Fibroblast of mammary gland (primary cell): ENCODE measurements around the gene NRXN3.

Experiments
- DNase-seq: peaks from one replicate; pipeline ENCODE4 v3.0.0-alpha.2; 2010; ENCODE audit warnings: low read depth
- H3K4me3 ChIP-seq: 2 replicates; pipeline ENCODE4 v1.5.1; 2011; ENCODE audit warnings: low read depth, mild to moderate bottlenecking, low read length, moderate library complexity; ENCODE audit not compliant: control insufficient read depth
- TF ChIP-seq, protein P1 (sequence below): conservative IDR thresholded peaks from 2 replicates; pipeline ENCODE4 v1.5.1; 2011; ENCODE audit warnings: low read depth, low read length, inconsistent platforms; ENCODE audit not compliant: control insufficient read depth, insufficient read depth

NRXN3 gene

DNA sequence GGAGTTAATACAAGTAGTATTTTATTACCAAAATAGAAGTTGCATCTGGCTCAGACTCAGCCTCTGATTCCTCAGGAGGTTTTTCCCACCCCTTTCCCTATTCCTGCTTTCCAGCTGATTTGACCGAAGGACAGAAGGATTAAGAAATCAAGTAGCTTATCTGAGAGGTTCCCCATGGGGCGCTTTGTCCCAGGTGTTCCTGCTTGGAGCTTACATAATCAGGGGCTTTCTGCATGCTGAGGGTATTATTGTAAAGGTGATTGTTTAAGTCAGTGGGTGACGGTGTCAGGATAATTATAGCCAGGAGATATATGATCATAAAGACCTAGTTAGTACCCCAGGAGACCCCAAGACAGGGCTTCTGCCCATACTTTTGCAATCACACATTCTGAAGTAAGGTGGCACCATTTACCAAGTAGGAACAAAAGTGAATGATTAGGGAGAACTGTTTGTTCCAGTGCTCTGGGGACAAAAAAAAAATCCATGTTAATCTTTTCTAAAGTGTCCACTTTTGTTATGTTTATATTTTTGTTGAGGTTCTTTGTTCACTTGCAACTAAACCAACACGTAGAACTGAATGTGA is 921.3 kb downstream of the NRXN3 start:
- TF ChIP-seq, protein P1, sequence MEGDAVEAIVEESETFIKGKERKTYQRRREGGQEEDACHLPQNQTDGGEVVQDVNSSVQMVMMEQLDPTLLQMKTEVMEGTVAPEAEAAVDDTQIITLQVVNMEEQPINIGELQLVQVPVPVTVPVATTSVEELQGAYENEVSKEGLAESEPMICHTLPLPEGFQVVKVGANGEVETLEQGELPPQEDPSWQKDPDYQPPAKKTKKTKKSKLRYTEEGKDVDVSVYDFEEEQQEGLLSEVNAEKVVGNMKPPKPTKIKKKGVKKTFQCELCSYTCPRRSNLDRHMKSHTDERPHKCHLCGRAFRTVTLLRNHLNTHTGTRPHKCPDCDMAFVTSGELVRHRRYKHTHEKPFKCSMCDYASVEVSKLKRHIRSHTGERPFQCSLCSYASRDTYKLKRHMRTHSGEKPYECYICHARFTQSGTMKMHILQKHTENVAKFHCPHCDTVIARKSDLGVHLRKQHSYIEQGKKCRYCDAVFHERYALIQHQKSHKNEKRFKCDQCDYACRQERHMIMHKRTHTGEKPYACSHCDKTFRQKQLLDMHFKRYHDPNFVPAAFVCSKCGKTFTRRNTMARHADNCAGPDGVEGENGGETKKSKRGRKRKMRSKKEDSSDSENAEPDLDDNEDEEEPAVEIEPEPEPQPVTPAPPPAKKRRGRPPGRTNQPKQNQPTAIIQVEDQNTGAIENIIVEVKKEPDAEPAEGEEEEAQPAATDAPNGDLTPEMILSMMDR = no peak
- H3K4me3 ChIP-seq = no peak overlapping the region
- no peak for DNase-seq

DNA sequence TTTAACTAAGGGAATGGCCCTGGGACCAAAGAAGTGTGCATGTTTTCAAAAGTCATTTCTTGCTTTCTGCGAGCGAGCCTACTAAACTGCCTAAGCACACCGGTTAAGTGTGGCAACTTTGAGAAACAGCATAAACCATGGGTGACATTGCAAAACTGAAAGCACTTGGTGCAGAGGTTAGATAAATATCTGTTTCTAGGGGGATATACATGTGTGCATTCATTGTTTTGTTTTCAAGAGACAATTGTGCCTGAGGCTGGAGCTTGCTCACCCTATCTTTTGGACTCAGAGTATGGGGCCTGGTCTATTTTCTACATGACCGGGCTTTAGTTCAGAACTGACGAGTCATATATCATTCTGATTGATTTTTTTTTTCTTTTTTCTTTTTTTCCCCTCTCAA is 923.4 kb downstream of the NRXN3 start:
- no peak overlapping the region for H3K4me3 ChIP-seq
- no peak for DNase-seq
- TF ChIP-seq, protein P1 = no peak

DNA sequence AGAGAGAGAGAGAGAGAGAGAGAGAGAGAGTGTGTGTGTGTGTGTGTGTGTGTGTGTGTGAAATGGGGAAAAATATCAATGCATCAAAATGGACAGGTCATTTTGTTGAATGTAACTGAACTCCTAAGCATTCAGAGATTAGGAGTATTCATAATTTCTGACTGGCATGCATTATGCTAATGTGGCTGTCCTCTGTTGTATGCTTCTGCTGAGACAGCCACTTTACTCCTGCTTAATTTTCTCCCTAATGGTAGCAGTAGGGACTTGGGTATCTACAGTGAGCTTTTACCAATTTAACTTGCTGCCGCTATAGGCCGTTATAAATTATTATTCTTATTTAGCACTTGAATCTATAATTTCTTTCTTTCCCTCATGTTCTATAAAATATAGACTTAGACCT is 924.8 kb downstream of the NRXN3 start:
- no peak for DNase-seq
- H3K4me3 ChIP-seq = no peak overlapping the region
- TF ChIP-seq, protein P1 = no peak

DNA sequence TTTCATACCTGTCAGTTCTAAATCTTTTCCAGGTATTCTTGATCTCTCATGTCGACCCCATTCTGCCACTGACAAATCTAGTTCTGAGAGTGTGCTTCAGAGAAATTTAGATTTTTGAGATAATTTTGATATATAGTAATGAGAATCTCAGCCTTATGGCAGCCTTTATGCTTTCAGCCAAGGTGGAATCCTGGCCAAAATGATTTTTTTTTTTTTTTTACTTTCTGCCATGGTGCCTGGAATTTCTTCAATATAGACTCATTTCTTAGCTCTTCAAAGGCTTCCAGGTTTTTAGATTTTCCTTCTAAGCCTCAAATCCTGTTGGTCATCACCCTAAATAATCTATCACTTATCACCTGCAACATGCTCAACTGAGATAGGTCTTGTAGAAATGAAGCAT is 926.6 kb downstream of the NRXN3 start:
- no peak overlapping the region for H3K4me3 ChIP-seq
- DNase-seq = no peak
- TF ChIP-seq, protein P1 = no peak

DNA sequence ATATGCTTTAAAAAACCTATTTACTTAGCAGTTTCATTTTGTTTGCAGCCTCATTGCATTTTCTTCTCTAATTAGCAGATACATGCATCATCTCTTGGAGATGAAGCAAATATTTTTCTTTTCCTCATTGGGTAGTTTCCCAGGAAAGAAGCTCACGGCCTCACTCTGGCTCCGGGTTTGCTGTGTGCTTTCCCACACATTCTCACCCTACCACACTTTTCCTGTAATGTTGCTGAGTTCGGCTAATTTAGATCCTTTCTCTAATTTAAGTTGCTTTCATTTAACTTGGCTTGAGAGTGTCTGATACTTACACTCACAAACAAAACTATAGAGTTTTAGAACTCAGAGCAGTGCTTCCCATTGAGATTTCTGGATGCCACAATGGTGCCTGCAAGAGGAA is 928.2 kb downstream of the NRXN3 start:
- no peak overlapping the region for H3K4me3 ChIP-seq
- TF ChIP-seq, protein P1 = no peak
- DNase-seq = no peak

DNA sequence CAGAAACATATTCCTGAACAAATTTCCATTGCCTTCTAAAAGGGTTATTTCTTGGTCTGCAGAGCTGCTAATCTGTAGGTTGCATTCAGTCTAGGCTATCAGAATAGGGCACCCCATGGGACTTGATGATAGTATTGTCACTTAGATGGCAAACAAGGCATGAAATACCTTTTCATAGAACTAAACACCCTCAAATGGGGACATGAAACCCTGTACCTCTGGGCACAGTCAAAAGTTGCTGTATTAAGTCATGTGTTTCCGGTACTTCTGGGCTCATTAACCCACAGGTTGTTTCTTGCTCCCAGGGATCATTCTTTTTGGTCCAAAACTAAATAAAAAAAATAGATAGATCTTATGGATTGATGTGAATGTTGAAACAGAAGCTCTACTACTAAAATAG is 930.4 kb downstream of the NRXN3 start:
- no peak for DNase-seq
- TF ChIP-seq, protein P1 = no peak
- no peak overlapping the region for H3K4me3 ChIP-seq

DNA sequence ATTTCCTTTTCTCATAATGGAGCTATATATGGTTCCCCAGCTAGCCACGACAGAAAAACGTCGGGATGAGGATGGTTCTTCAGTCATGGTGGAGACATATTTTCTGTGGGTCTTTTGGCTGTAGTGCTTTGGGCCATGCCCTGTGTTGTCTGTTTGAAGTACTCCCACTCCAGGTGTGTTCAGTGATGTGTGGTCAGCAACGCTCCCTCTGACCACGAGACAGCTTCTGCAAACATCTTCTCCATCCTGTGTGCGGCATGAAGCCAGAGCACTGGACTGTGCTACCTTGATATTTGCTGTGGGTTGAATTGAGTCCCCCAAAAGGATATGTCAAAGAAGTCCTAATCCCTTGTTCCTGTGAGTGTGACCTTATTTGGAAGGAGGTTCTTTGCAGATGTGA is 931.2 kb downstream of the NRXN3 start:
- TF ChIP-seq, protein P1 = no peak
- DNase-seq = no peak

More for the DNA sequence above, 931.2 kb downstream of the NRXN3 start:
- H3K4me3 ChIP-seq = no peak overlapping the region
